Endodermal cell (in vitro differentiated cells): ENCODE results near the gene OR2T4. TPM values are rescaled to one million over a fixed set of nuclear protein-coding genes. Genes with fewer than 3 reads are reported as not detected.

Experiments
- DNase-seq: peaks from one replicate; pipeline ENCODE4 v3.0.0-alpha.2; 2017
- H3K27ac ChIP-seq: 2 replicates; pipeline ENCODE4 v1.5.1; 2013; ENCODE audit warnings: mild to moderate bottlenecking, low read depth, low read length, moderate library complexity
- H3K27me3 ChIP-seq: 2 replicates; pipeline ENCODE4 v1.6.1; 2013; ENCODE audit warnings: mild to moderate bottlenecking, low read length, moderate library complexity; ENCODE audit not compliant: insufficient read depth, control insufficient read depth, poor library complexity, severe bottlenecking
- H3K36me3 ChIP-seq: 2 replicates; pipeline ENCODE4 v1.7.0; 2013; ENCODE audit warnings: mild to moderate bottlenecking, low read length, moderate library complexity; ENCODE audit not compliant: control insufficient read depth, insufficient read depth
- H3K4me1 ChIP-seq: one replicate; pipeline ENCODE4 v1.7.0; 2013; ENCODE audit warnings: low read length; ENCODE audit not compliant: control insufficient read depth, insufficient read depth
- H3K4me3 ChIP-seq: 2 replicates; pipeline ENCODE4 v1.5.1; 2013; ENCODE audit warnings: mild to moderate bottlenecking, low read length, moderate library complexity
- H3K9ac ChIP-seq: 2 replicates; pipeline ENCODE4 v1.6.1; 2013; ENCODE audit warnings: mild to moderate bottlenecking, low read length, moderate library complexity; ENCODE audit not compliant: poor library complexity, severe bottlenecking; ENCODE audit errors: extremely low read depth
- H3K9me3 ChIP-seq: 2 replicates; pipeline ENCODE4 v1.6.1; 2013; ENCODE audit warnings: mild to moderate bottlenecking, low read length, moderate library complexity; ENCODE audit not compliant: control insufficient read depth
- H3K27ac Mint-ChIP-seq: 2 replicates; pipeline ENCODE4 v1.8.0; 2020; ENCODE audit warnings: mixed read lengths
- H3K27me3 Mint-ChIP-seq: 2 replicates; pipeline ENCODE4 v1.8.0; 2021; ENCODE audit warnings: mild to moderate bottlenecking, mixed read lengths; ENCODE audit not compliant: insufficient read depth
- H3K36me3 Mint-ChIP-seq: 2 replicates; pipeline ENCODE4 v1.8.0; 2020; ENCODE audit warnings: low read depth, mixed read lengths
- H3K4me1 Mint-ChIP-seq: 2 replicates; pipeline ENCODE4 v1.8.0; 2020; ENCODE audit warnings: mixed read lengths
- H3K4me3 Mint-ChIP-seq: 2 replicates; pipeline ENCODE4 v1.8.0; 2020; ENCODE audit warnings: mild to moderate bottlenecking, moderate library complexity, mixed read lengths
- H3K9me3 Mint-ChIP-seq: 2 replicates; pipeline ENCODE4 v1.8.0; 2020; ENCODE audit warnings: mild to moderate bottlenecking, mixed read lengths
- WGBS, 2 experiments: methylation state at CpG; one replicate each; pipeline versions ENCODE4 v1.1.5 to v1.1.7; 2013; ENCODE audit warnings: missing lambda C conversion rate in 2 of 2, mixed read lengths in 1 of 2; ENCODE audit not compliant: insufficient coverage in 1 of 2, insufficient read length in 1 of 2; 5-methylcytosine and 5-hydroxymethylcytosine counted together
- total RNA-seq, 2 donors: library from RNA; stranded (reverse); fragmentation: NEBNext Ultra II Directional in 1 of 2; extraction: Animal tissue kit (Norgen Biotek cat#: 25700) in 1 of 2; gene quantifications; 2 replicates in 1 of 2; 3 replicates in 1 of 2; pipeline ENCODE4 v1.2.1, GENCODE V29; 2021
- TF ChIP-seq, protein P1 (sequence below): fragments of 200-600 bp; sonication (generic); conservative IDR thresholded peaks from 2 replicates; pipeline ENCODE4 v1.5.0; 2021; ENCODE audit warnings: antibody characterized with exemption, mild to moderate bottlenecking

OR2T4 gene
- total RNA-seq, 2 donors from 2014 or later: not detected

DNA sequence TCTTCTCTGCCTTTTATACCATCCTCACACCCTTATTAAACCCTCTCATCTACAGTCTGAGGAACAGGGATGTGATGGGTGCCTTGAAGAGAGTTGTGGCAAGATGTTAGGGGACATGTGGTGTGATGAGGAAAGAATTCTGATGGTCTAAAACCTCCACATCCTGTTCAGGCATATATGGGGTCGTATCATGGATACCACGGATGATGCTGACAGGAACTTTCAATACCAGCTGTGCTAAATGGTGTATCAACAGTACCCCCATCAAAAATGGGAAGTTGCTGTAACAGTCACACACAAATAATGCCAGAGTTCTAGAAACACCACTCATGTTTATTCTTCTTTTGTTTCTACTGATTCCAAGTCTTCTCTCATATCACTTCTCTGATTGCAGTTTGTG, 27.0 kb downstream of the OR2T4 start:
- H3K27me3 ChIP-seq: no peaks in the 10 kb centered on the region
- TF ChIP-seq, protein P1, sequence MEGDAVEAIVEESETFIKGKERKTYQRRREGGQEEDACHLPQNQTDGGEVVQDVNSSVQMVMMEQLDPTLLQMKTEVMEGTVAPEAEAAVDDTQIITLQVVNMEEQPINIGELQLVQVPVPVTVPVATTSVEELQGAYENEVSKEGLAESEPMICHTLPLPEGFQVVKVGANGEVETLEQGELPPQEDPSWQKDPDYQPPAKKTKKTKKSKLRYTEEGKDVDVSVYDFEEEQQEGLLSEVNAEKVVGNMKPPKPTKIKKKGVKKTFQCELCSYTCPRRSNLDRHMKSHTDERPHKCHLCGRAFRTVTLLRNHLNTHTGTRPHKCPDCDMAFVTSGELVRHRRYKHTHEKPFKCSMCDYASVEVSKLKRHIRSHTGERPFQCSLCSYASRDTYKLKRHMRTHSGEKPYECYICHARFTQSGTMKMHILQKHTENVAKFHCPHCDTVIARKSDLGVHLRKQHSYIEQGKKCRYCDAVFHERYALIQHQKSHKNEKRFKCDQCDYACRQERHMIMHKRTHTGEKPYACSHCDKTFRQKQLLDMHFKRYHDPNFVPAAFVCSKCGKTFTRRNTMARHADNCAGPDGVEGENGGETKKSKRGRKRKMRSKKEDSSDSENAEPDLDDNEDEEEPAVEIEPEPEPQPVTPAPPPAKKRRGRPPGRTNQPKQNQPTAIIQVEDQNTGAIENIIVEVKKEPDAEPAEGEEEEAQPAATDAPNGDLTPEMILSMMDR: no peak
- H3K9ac ChIP-seq: no peak overlapping the region
- no peak for DNase-seq
- H3K4me3 Mint-ChIP-seq: no peak overlapping the region
- H3K4me1 ChIP-seq: no peaks in the 10 kb centered on the region
- H3K9me3 Mint-ChIP-seq: peaks cover 85% of the 10 kb centered on the region
- H3K36me3 Mint-ChIP-seq: no peaks in the 10 kb centered on the region
- peaks cover 89% of the 10 kb centered on the region for H3K9me3 ChIP-seq
- no peak overlapping the region for H3K4me3 ChIP-seq
- H3K27ac ChIP-seq: no peak overlapping the region
- H3K4me1 Mint-ChIP-seq: no peaks in the 10 kb centered on the region
- 52 to 60% methylated on average over 1 to 2 of the region's 2 CpGs for WGBS, 2 experiments
- H3K27ac Mint-ChIP-seq: no peak overlapping the region
- no peaks in the 10 kb centered on the region for H3K27me3 Mint-ChIP-seq
- no peaks in the 10 kb centered on the region for H3K36me3 ChIP-seq

DNA sequence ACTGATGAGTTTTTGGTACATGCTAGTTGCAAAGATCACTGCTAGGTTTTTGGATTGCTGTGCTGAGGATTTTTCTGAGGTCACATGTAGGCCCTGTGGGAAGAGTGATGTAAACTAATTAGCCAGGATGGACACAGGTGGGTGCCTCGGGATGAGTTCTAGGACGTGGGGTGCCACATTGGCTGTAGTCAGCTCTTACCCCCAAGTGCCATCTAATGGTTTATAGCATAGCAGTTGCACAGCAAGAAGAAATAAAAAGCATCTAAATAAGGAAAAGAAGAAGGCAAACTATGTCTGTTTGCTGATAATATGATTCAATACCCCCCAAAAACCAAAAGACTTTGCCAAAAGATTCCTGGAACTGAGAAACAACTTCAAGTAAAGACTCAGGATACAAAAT, 31.6 kb downstream of the OR2T4 start:
- peaks cover 66% of the 10 kb centered on the region for H3K9me3 ChIP-seq
- peaks cover 96% of the 10 kb centered on the region for H3K9me3 Mint-ChIP-seq

GRCh38 chr1:248402748-248403147, 41.3 kb downstream of the OR2T4 start, which contains the start of gene OR2T1:
OR2T1 (plus strand) TSS chr1:248403048; CDS start chr1:248406148, 3,100 bp downstream.
- Histone ChIP-seq H3K9ac (no peak within 1 kb of the TSS), H3K27me3 (no peaks in the 10 kb centered on the region), H3K9me3 (peaks cover 90% of the 10 kb centered on the region), H3K4me1 (no peaks in the 10 kb centered on the region), H3K36me3 (no peaks in the 10 kb centered on the region), H3K4me3 (peak within 1 kb of the TSS; percentile 63), H3K27ac (no peak within 1 kb of the TSS)
- no CpG with 5 or more reads among the region's 3 CpGs for WGBS, 2 experiments
- no peaks in the 10 kb centered on the region for H3K4me1 Mint-ChIP-seq
- H3K9me3 Mint-ChIP-seq: peaks cover 79% of the 10 kb centered on the region
- no peaks in the 10 kb centered on the region for H3K36me3 Mint-ChIP-seq
- TF ChIP-seq, protein P1: no peak
- no peak for DNase-seq
- no peak within 1 kb of the TSS for H3K27ac Mint-ChIP-seq
- H3K27me3 Mint-ChIP-seq: no peaks in the 10 kb centered on the region
- no peak within 1 kb of the TSS for H3K4me3 Mint-ChIP-seq

More for the DNA sequence above, 31.6 kb downstream of the OR2T4 start:
- DNase-seq: no peak
- H3K27me3 ChIP-seq: no peaks in the 10 kb centered on the region
- no peak overlapping the region for H3K27ac Mint-ChIP-seq
- no peak overlapping the region for H3K27ac ChIP-seq
- no peaks in the 10 kb centered on the region for H3K4me1 ChIP-seq
- no peak overlapping the region for H3K4me3 ChIP-seq
- TF ChIP-seq, protein P1: no peak
- WGBS, 2 experiments: 53% methylated on average over 2 of the region's 2 CpGs; no CpG with 5 or more reads in 1 of the 2 experiments
- no peaks in the 10 kb centered on the region for H3K4me1 Mint-ChIP-seq
- H3K4me3 Mint-ChIP-seq: no peak overlapping the region
- no peaks in the 10 kb centered on the region for H3K36me3 Mint-ChIP-seq
- H3K9ac ChIP-seq: no peak overlapping the region
- no peaks in the 10 kb centered on the region for H3K27me3 Mint-ChIP-seq
- H3K36me3 ChIP-seq: no peaks in the 10 kb centered on the region
